Thoracic aorta (tissue), 2 donors: Measurements from ENCODE around the gene TTC7B. TPM values are rescaled to one million over a fixed set of nuclear protein-coding genes. Genes with fewer than 3 reads are reported as not detected.

Experiments
- ATAC-seq: fragments of 150-250 bp; one replicate; pipeline ENCODE4 v1.8.0; 2017; ENCODE audit warnings: low read depth; ENCODE audit not compliant: insufficient number of reproducible peaks, low FRiP score
- DNase-seq: peaks from one replicate; pipeline ENCODE4 v3.0.0-alpha.2; 2020; ENCODE audit warnings: low spot score
- H3K27ac ChIP-seq, 2 donors: fragments of 200-600 bp; sonication (generic); 1 replicate in 1 of 2; 2 replicates in 1 of 2; pipeline ENCODE4 v1.5.1; 2016; ENCODE audit warnings: mild to moderate bottlenecking in 2 of 2, moderate library complexity in 2 of 2
- H3K27me3 ChIP-seq: fragments of 200-600 bp; sonication (generic); replicated peaks from 2 replicates; pipeline ENCODE4 v1.6.0; 2016; ENCODE audit warnings: mild to moderate bottlenecking; ENCODE audit not compliant: insufficient read depth
- H3K36me3 ChIP-seq: fragments of 200-600 bp; sonication (generic); one replicate; pipeline ENCODE4 v1.5.1; 2016
- H3K4me1 ChIP-seq, 2 donors: fragments of 200-600 bp; sonication (generic); 1 replicate in 1 of 2; 2 replicates in 1 of 2; pipeline versions ENCODE4 v1.5.1 to v1.6.0; 2016; ENCODE audit warnings: low read depth in 2 of 2, mild to moderate bottlenecking in 1 of 2; ENCODE audit not compliant: control insufficient read depth in 1 of 2
- H3K4me3 ChIP-seq: fragments of 200-600 bp; sonication (generic); 2 replicates; pipeline ENCODE4 v1.5.1; 2016; ENCODE audit warnings: mild to moderate bottlenecking
- H3K9me3 ChIP-seq: fragments of 200-600 bp; sonication (generic); 2 replicates; pipeline ENCODE4 v1.5.1; 2016
- total RNA-seq, 2 donors: library from RNA; depleted of rRNA; stranded (reverse); fragments of >200 nt; gene quantifications; one replicate each; pipeline versions ENCODE4 v1.1.0 to v1.2.3, GENCODE V29; 2016
- TF ChIP-seq, protein P1 (sequence below): fragments of 200-600 bp; sonication (generic); IDR thresholded peaks from one replicate; pipeline ENCODE4 v1.5.1; 2019; ENCODE audit warnings: antibody characterized with exemption

TTC7B gene
- total RNA-seq, 2 donors from 2014 or later: 38.9 to 56.3 TPM

DNA sequence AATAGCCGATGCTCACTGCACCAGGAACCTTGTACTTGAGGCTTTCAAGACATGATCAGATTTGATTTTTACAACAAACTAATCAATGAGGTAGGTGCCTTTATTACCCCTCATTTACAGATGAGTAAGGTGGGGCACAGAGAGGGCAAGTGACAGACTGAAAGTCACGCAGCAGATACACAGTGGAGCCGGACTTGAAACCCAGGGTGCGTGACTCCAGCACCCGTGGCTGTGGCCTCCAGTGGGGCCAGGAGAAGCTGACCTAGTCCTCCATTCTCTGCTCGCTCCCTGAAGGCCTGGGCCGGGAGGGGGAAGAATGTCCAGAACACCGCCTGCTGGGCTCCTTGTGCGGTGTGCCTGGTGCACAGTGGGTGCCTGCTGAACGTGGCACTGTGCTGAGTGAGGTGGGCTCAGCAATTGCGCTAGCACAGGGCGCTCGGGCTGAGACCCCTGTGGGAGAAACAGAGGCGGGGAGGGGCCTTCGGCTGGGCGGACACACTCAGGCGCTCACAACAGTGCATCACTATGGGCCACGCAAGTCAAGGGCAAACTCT, 294.2 kb downstream of the TTC7B start:
- Histone ChIP-seq H3K4me1 (peaks cover 27 to 52% of the 10 kb centered on the region in 2 donors), H3K9me3 (no peaks in the 10 kb centered on the region), H3K4me3 (no peak overlapping the region), H3K27me3 (no peaks in the 10 kb centered on the region), H3K27ac (peak overlapping the region; percentile 79 to 93), H3K36me3 (no peaks in the 10 kb centered on the region)
- TF ChIP-seq, protein P1, sequence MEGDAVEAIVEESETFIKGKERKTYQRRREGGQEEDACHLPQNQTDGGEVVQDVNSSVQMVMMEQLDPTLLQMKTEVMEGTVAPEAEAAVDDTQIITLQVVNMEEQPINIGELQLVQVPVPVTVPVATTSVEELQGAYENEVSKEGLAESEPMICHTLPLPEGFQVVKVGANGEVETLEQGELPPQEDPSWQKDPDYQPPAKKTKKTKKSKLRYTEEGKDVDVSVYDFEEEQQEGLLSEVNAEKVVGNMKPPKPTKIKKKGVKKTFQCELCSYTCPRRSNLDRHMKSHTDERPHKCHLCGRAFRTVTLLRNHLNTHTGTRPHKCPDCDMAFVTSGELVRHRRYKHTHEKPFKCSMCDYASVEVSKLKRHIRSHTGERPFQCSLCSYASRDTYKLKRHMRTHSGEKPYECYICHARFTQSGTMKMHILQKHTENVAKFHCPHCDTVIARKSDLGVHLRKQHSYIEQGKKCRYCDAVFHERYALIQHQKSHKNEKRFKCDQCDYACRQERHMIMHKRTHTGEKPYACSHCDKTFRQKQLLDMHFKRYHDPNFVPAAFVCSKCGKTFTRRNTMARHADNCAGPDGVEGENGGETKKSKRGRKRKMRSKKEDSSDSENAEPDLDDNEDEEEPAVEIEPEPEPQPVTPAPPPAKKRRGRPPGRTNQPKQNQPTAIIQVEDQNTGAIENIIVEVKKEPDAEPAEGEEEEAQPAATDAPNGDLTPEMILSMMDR: no peak
- ATAC-seq (no peak), DNase-seq (no peak)

DNA sequence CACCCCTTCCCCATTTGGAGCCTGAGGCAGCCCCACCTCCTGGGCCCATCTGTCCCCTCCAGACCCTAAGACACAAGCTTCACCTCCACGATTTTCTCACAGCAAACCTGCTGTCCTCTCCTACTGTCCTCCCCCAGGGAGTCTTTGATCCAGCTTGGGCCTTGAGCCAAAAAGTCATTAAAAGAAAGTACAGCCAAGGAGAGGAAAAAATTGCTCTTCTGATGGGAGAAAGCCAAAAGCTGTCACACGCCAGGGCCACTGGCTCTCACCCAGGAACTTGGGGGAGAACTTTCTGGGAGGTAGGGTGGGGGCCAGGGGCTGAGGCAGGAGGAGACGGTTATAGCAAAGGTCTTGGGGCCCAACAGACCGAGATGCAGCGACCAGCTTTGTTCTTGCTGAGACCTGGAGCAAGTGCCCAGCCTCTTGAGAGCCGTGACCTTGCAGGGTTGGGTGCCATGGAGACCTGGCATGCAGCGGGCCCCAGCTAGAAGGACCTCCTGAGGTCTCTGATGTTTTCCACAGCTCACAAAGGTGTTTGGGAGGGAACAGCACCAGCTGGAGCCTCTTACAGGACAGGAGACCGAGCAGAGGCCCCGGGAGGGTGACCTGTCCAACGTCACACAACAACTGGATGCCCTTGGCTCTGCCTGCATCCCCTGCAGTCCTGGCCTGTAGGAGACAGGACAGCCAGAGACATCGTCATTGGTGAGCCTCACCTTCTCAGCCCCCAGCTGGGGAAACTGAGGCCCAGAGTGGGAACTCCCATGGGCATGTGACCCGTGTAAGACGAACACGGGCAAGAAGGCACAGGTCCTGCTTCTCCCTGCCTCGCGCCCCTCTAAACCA, 294.9 kb downstream of the TTC7B start:
- H3K27ac ChIP-seq: peak overlapping the region; percentile 79 to 93
- no peaks in the 10 kb centered on the region for H3K36me3 ChIP-seq
- ATAC-seq: no peak
- H3K9me3 ChIP-seq: no peaks in the 10 kb centered on the region
- H3K4me3 ChIP-seq: no peak overlapping the region
- no peaks in the 10 kb centered on the region for H3K27me3 ChIP-seq
- no peak for DNase-seq
- TF ChIP-seq, protein P1: no peak
- H3K4me1 ChIP-seq: peaks cover 27 to 50% of the 10 kb centered on the region in 2 donors

DNA sequence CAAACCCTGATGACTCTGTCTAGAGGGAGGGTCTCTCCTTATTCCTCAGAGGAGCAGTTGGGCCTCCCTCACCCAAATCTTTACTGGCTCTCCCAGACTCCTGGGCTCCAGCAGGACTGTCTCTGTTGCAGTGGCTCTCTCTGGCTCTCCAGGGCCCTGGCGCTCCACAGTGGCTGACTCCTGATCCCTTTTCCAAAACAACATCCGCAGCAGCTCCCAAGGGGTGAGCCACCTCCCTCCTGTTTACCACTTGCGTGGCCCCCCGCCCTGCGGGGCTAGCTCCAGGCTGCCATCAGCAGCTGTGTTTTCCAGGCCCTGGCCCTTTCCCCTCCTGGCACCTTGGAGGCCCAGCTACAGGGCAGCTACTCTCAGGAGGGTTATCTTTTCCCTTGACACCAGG, 295.9 kb downstream of the TTC7B start:
- H3K27ac ChIP-seq: peak overlapping the region in 1 of 2 donors; percentile 93
- ATAC-seq: no peak
- DNase-seq: no peak
- H3K9me3 ChIP-seq: no peaks in the 10 kb centered on the region
- H3K27me3 ChIP-seq: no peaks in the 10 kb centered on the region
- H3K4me1 ChIP-seq: peaks cover 27 to 46% of the 10 kb centered on the region in 2 donors
- H3K36me3 ChIP-seq: no peaks in the 10 kb centered on the region
- no peak overlapping the region for H3K4me3 ChIP-seq
- TF ChIP-seq, protein P1: no peak

DNA sequence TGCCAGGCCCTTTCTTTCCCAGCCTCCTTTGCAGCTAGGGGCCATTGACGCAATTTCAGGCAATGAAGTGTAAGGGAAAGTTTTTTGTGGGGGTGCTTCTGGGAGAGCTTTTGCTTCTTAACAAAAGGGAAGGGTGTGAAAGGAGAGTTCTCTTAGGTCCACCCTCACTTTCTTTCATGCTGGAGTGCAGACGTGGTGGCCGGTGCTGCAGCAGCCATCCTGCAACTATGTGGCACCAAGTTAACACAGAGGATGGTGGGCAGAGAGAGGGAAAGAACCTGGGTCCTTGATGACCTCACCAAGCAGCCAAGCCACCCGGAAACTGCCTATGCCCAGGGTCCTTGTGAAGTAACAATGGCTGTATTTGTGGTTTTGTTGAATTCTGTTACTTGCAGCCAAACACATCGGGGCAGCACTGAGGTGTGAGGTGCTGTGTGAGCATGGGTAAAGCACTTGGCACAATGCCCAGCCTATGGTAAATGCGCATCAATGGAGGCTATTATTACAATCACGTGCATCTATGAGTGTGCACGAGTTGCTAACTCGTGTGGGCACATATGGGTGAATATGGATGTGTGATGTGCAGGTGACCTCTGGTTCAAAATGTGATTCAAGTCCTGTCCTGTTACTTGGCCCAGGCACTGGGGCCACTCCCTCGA, 296.8 kb downstream of the TTC7B start:
- Histone ChIP-seq H3K4me3 (no peak overlapping the region), H3K27ac (no peak overlapping the region), H3K36me3 (no peaks in the 10 kb centered on the region), H3K9me3 (no peaks in the 10 kb centered on the region), H3K27me3 (no peaks in the 10 kb centered on the region), H3K4me1 (peaks cover 20 to 37% of the 10 kb centered on the region in 2 donors)
- TF ChIP-seq, protein P1: no peak
- no peak for DNase-seq
- no peak for ATAC-seq

DNA sequence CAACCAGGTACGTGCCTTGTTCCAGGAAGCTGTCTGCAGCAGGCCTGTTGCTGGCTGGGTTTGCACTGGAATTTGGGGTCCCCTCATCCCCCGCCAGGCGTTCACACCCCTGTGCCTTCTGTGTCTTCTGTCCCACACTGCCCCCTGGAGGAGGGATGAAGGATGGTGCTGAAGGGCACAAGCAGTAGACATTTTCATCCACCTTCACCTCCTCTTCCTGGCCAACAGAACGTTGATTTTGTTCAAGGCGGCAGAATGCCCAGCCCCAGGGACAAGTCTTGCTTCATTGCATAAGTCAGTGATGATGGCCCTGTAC, 297.3 kb downstream of the TTC7B start:
- Histone ChIP-seq H3K4me3 (no peak overlapping the region), H3K4me1 (peaks cover 17 to 35% of the 10 kb centered on the region in 2 donors), H3K36me3 (no peaks in the 10 kb centered on the region), H3K9me3 (no peaks in the 10 kb centered on the region), H3K27me3 (no peaks in the 10 kb centered on the region), H3K27ac (no peak overlapping the region)
- DNase-seq: no peak
- no peak for ATAC-seq
- TF ChIP-seq, protein P1: peak; percentile 36
